ENCODE results near the gene ACTN4.
A peak's percentile ranks its signal among the peaks of the same experiment; 100 is the strongest.
"Not testable (repeated sequence)": the region's sequence is repeated elsewhere in the genome, so short reads cannot be mapped to it uniquely, and the experiment has no call there.

ACTN4 gene

GRCh38 chr19:38629568-38629967 is 17.9 kb upstream of the ACTN4 start:
- no peak for DNase-seq (ENCODE audit: low read depth)
- TF ChIP-seq CTCF (IDR thresholded peaks at IDR 0.05; ENCODE audit: control insufficient read depth, insufficient read depth, low read depth, low read length, missing control alignments), result no peak
- no peak overlapping the region for H3K4me3 ChIP-seq (ENCODE audit: control insufficient read depth, low read depth, low read length)

GRCh38 chr19:38631301-38631700 is 16.1 kb upstream of the ACTN4 start:
- H3K4me3 ChIP-seq (ENCODE audit: control insufficient read depth, low read depth, low read length); DNase-seq (ENCODE audit: low read depth): not testable (repeated sequence)

GRCh38 chr19:38631811-38632475 is 15.5 kb upstream of the ACTN4 start:
- not testable (repeated sequence) for H3K4me3 ChIP-seq (ENCODE audit: control insufficient read depth, low read depth, low read length); DNase-seq (ENCODE audit: low read depth)

- H3K4me3 ChIP-seq (ENCODE audit: control insufficient read depth, low read depth, low read length), result no peak overlapping the region
- no peak for DNase-seq (ENCODE audit: low read depth)
- no peak for TF ChIP-seq CTCF (IDR thresholded peaks at IDR 0.05; ENCODE audit: control insufficient read depth, insufficient read depth, low read depth, low read length, missing control alignments)
Observed at GRCh38 chr19:38632476-38633213, 14.8 kb upstream of the ACTN4 start.

GRCh38 chr19:38634757-38635482 is 12.5 kb upstream of the ACTN4 start:
- peak; percentile 94 for TF ChIP-seq CTCF (IDR thresholded peaks at IDR 0.05; ENCODE audit: control insufficient read depth, insufficient read depth, low read depth, low read length, missing control alignments)
- no peak overlapping the region for H3K4me3 ChIP-seq (ENCODE audit: control insufficient read depth, low read depth, low read length)
- no peak for DNase-seq (ENCODE audit: low read depth)

- no peak for TF ChIP-seq CTCF (IDR thresholded peaks at IDR 0.05; ENCODE audit: control insufficient read depth, insufficient read depth, low read depth, low read length, missing control alignments)
- H3K4me3 ChIP-seq (ENCODE audit: control insufficient read depth, low read depth, low read length), result no peak overlapping the region
- DNase-seq (ENCODE audit: low read depth), result no peak
Observed at GRCh38 chr19:38635483-38636399, 11.7 kb upstream of the ACTN4 start.

- H3K4me3 ChIP-seq (ENCODE audit: control insufficient read depth, low read depth, low read length), result no peak overlapping the region
- no peak for TF ChIP-seq CTCF (IDR thresholded peaks at IDR 0.05; ENCODE audit: control insufficient read depth, insufficient read depth, low read depth, low read length, missing control alignments)
- no peak for DNase-seq (ENCODE audit: low read depth)
Observed at GRCh38 chr19:38638461-38638860, 9.0 kb upstream of the ACTN4 start.
